ENCODE data around the gene MYO1A. TPM values are rescaled to one million over a fixed set of nuclear protein-coding genes. Genes with fewer than 3 reads are reported as not detected.
A peak's percentile ranks its signal among the peaks of the same experiment; 100 is the strongest.
"Not testable (repeated sequence)": the region's sequence is repeated elsewhere in the genome, so short reads cannot be mapped to it uniquely, and the experiment has no call there.

Gene MYO1A
- total RNA-seq, 2 donors from 2014 or later, result 0.08 TPM; not detected in 1

GRCh38 chr12:57080855-57081254 is 30.9 kb upstream of the MYO1A start:
- Histone ChIP-seq H3K9me3 (no peaks in the 10 kb centered on the region), H3K27ac (no peak overlapping the region), H3K27me3 (no peaks in the 10 kb centered on the region), H3K4me1 (peaks cover 0 to 19% of the 10 kb centered on the region in 2 donors), H3K36me3 (no peaks in the 10 kb centered on the region), H3K4me3 (no peak overlapping the region)
- no peak for DNase-seq (ENCODE audit: low spot score)
- no peak for TF ChIP-seq CTCF (IDR thresholded peaks at IDR 0.05)

GRCh38 chr12:57079821-57080220 is 29.9 kb upstream of the MYO1A start:
- Histone ChIP-seq H3K27ac (peak overlapping the region; percentile 82 to 85), H3K4me1 (peaks cover 0 to 16% of the 10 kb centered on the region in 2 donors), H3K9me3 (no peaks in the 10 kb centered on the region), H3K4me3 (no peak overlapping the region), H3K27me3 (no peaks in the 10 kb centered on the region), H3K36me3 (no peaks in the 10 kb centered on the region)
- no peak for DNase-seq (ENCODE audit: low spot score)
- TF ChIP-seq CTCF (IDR thresholded peaks at IDR 0.05), result no peak

GRCh38 chr12:57078519-57079404 is 28.8 kb upstream of the MYO1A start, which contains the start of gene NEMP1:
TSS of gene NEMP1 (minus strand) at chr12:57078791. CDS start at chr12:57078745, 46 bp downstream.
- TF ChIP-seq CTCF (IDR thresholded peaks at IDR 0.05), result no peak
- Histone ChIP-seq H3K27me3 (no peaks in the 10 kb centered on the region), H3K4me3 (peak within 1 kb of the TSS; percentile 57 to 77), H3K27ac (peak within 1 kb of the TSS; percentile 82 to 85), H3K36me3 (no peaks in the 10 kb centered on the region), H3K4me1 (peaks cover 0 to 16% of the 10 kb centered on the region in 2 donors), H3K9me3 (no peaks in the 10 kb centered on the region)
- peak; percentile 99 for DNase-seq (ENCODE audit: low spot score)

- not testable (repeated sequence) for H3K27me3 ChIP-seq
- peaks cover 0 to 12% of the 10 kb centered on the region in 2 donors for H3K4me1 ChIP-seq
Observed at GRCh38 chr12:57073566-57074450, 23.9 kb upstream of the MYO1A start.

GRCh38 chr12:57072661-57073060 is 22.7 kb upstream of the MYO1A start:
- Histone ChIP-seq H3K9me3 (no peaks in the 10 kb centered on the region), H3K27me3 (no peaks in the 10 kb centered on the region), H3K36me3 (no peaks in the 10 kb centered on the region), H3K4me3 (no peak overlapping the region), H3K27ac (no peak overlapping the region), H3K4me1 (peaks cover 0 to 4% of the 10 kb centered on the region in 2 donors)
- no peak for DNase-seq (ENCODE audit: low spot score)
- TF ChIP-seq CTCF (IDR thresholded peaks at IDR 0.05), result no peak

More at GRCh38 chr12:57073566-57074450, 23.9 kb upstream of the MYO1A start:
- H3K9me3 ChIP-seq; H3K27ac ChIP-seq; DNase-seq (ENCODE audit: low spot score); H3K36me3 ChIP-seq: not testable (repeated sequence)
- peak overlapping the region in 1 of 2 donors; percentile 15 for H3K4me3 ChIP-seq

- peak; percentile 59 to 91 for TF ChIP-seq CTCF (IDR thresholded peaks at IDR 0.05)
- Histone ChIP-seq H3K4me1 (no peaks in the 10 kb centered on the region), H3K27me3 (no peaks in the 10 kb centered on the region), H3K36me3 (no peaks in the 10 kb centered on the region), H3K27ac (peak overlapping the region; percentile 13 to 31), H3K9me3 (no peaks in the 10 kb centered on the region), H3K4me3 (no peak overlapping the region)
- DNase-seq (ENCODE audit: low spot score), result peak; percentile 88
Observed at GRCh38 chr12:57069523-57069922, 19.6 kb upstream of the MYO1A start.
